Endothelial cell of umbilical vein (primary cell): ENCODE data around the gene UBE2E3. TPM values are rescaled to one million over a fixed set of nuclear protein-coding genes. Genes with fewer than 3 reads are reported as not detected.

Experiments
- BruUV-seq: library from RNA; stranded (reverse); fragments of 400-500 nt; replicated peaks from 2 replicates; lab custom pipeline; 2021; lab: Mats Ljungman, UMichigan
- CTCF ChIA-PET: fragments of 300-600, 350-600 bp; sonication (Branson Sonifier 250); formaldehyde crosslinking; loops from one replicate; lab custom pipeline; 2021; ENCODE audit warnings: antibody characterized with exemption, inconsistent platforms; lab: Charles Lee
- POLR2A ChIA-PET: fragments of 300-600, 350-600 bp; sonication (Branson Sonifier 250); formaldehyde crosslinking; loops from one replicate; lab custom pipeline; 2021; ENCODE audit warnings: antibody characterized with exemption, inconsistent platforms; lab: Charles Lee
- DNase-seq: peaks from one replicate; pipeline ENCODE4 v3.0.0-alpha.2; 2011; ENCODE audit warnings: low read depth, low spot score
- FAIRE-seq: peaks from 2 replicates; lab custom pipeline; 2011; peaks lifted over from hg19 to GRCh38; lab: Jason Lieb, UNC
- H2AFZ ChIP-seq: 2 replicates; pipeline ENCODE4 v1.6.0; 2012; ENCODE audit warnings: low read depth, low read length, control low read depth, inconsistent platforms
- H3K27ac ChIP-seq: 2 replicates; pipeline ENCODE4 v1.5.1; 2011; ENCODE audit warnings: low read depth, mild to moderate bottlenecking, control low read depth, low read length, moderate library complexity; ENCODE audit not compliant: insufficient read depth
- H3K27me3 ChIP-seq, 2 experiments: 2 replicates each; pipeline versions ENCODE4 v1.6.0 to v1.6.1; 2011; ENCODE audit warnings: low read length in 2 of 2, mixed read lengths in 1 of 2; ENCODE audit not compliant: control insufficient read depth in 2 of 2, insufficient read depth in 2 of 2
- H3K36me3 ChIP-seq, 2 experiments: 2 replicates in 1 of 2; 3 replicates in 1 of 2; pipeline ENCODE4 v1.5.1; 2011; ENCODE audit warnings: low read length in 2 of 2, mild to moderate bottlenecking in 1 of 2, moderate library complexity in 1 of 2; ENCODE audit not compliant: control insufficient read depth in 2 of 2, insufficient read depth in 2 of 2; ENCODE audit errors: extremely low read depth in 1 of 2
- H3K4me1 ChIP-seq: 3 replicates; pipeline ENCODE4 v1.5.1; 2011; ENCODE audit warnings: mild to moderate bottlenecking, low read length; ENCODE audit not compliant: control insufficient read depth, insufficient read depth; ENCODE audit errors: extremely low read depth
- H3K4me2 ChIP-seq: 2 replicates; pipeline ENCODE4 v1.6.1; 2011; ENCODE audit warnings: low read length, control low read depth, mixed read lengths; ENCODE audit not compliant: insufficient read depth
- H3K4me3 ChIP-seq, 3 experiments: fragments of 200-600 bp in 1 of 3; sonication (generic), shearing (Covaris generic) in 1 of 3; replicated peaks in 1 of 3; 2 replicates each; pipeline ENCODE4 v1.5.1; 2011 to 2016; ENCODE audit warnings: control low read depth in 3 of 3, low read length in 3 of 3, mild to moderate bottlenecking in 2 of 3, inconsistent platforms in 1 of 3, low read depth in 1 of 3, moderate library complexity in 1 of 3; ENCODE audit not compliant: insufficient read depth in 1 of 3
- H3K79me2 ChIP-seq: 2 replicates; pipeline ENCODE4 v1.6.0; 2012; ENCODE audit warnings: low read length, inconsistent platforms; ENCODE audit not compliant: control insufficient read depth, insufficient read depth
- H3K9ac ChIP-seq: replicated peaks from 2 replicates; pipeline ENCODE3; 2011; ENCODE audit warnings: low read length, control low read depth; ENCODE audit not compliant: insufficient read depth; ENCODE audit errors: extremely low read depth
- H3K9me1 ChIP-seq: replicated peaks from 3 replicates; pipeline ENCODE4 v1.6.0; 2011; ENCODE audit warnings: mild to moderate bottlenecking, low read length; ENCODE audit not compliant: control insufficient read depth, insufficient read depth; ENCODE audit errors: extremely low read depth
- H3K9me3 ChIP-seq: replicated peaks from 2 replicates; pipeline ENCODE4 v1.5.1; 2012; ENCODE audit warnings: low read length, inconsistent platforms; ENCODE audit not compliant: control insufficient read depth, insufficient read depth
- H4K20me1 ChIP-seq: replicated peaks from 2 replicates; pipeline ENCODE3; 2011; ENCODE audit warnings: mild to moderate bottlenecking, low read length; ENCODE audit not compliant: control insufficient read depth, insufficient read depth; ENCODE audit errors: extremely low read depth
- CTCF ChIP-seq, 2 donors: IDR thresholded peaks; 1 replicate in 1 of 2; 2 replicates in 1 of 2; pipeline ENCODE4 v1.5.1; 2011; ENCODE audit warnings: low read length in 2 of 2, mild to moderate bottlenecking in 2 of 2, moderate library complexity in 2 of 2, control low read depth in 1 of 2, inconsistent platforms in 1 of 2, low read depth in 1 of 2; ENCODE audit not compliant: insufficient read depth in 1 of 2; ENCODE audit errors: extremely low read depth in 1 of 2
- EZH2 ChIP-seq: IDR thresholded peaks from 2 replicates; pipeline ENCODE4 v1.6.1; 2012; ENCODE audit warnings: borderline replicate concordance, low read depth, mild to moderate bottlenecking, moderate library complexity, low read length, inconsistent platforms; ENCODE audit not compliant: severe bottlenecking
- FOS ChIP-seq: IDR thresholded peaks from 2 replicates; pipeline ENCODE4 v1.6.1; 2011; ENCODE audit warnings: mild to moderate bottlenecking, low read length, moderate library complexity, borderline replicate concordance; ENCODE audit not compliant: insufficient read depth
- GATA2 ChIP-seq: IDR thresholded peaks from 2 replicates; pipeline ENCODE4 v1.7.0; 2011; ENCODE audit warnings: low read depth, mild to moderate bottlenecking, moderate library complexity, mixed read lengths, low read length; ENCODE audit not compliant: insufficient read length, insufficient read depth
- MAX ChIP-seq: IDR thresholded peaks from 2 replicates; pipeline ENCODE4 v1.6.1; 2011; ENCODE audit not compliant: insufficient read depth, insufficient read length
- MYC ChIP-seq: IDR thresholded peaks from one replicate; pipeline ENCODE4 v1.6.1; 2011; ENCODE audit warnings: mild to moderate bottlenecking, low read depth, low read length
- POLR2A ChIP-seq: IDR thresholded peaks from 2 replicates; pipeline ENCODE4 v1.6.1; 2012; ENCODE audit warnings: low read depth, mild to moderate bottlenecking, control low read depth, low read length
- POLR2AphosphoS5 ChIP-seq: IDR thresholded peaks from 2 replicates; pipeline ENCODE4 v1.6.1; 2012; ENCODE audit warnings: low read depth, mild to moderate bottlenecking, control low read depth, low read length, moderate library complexity; ENCODE audit not compliant: insufficient read depth
- dilution Hi-C: fragments of 300-500 bp; cut with MboI; formaldehyde crosslinking; loops from one replicate; pipeline ENCODE4 v1.15.0; 2019; ENCODE audit warnings: low sequenced_read_pairs; ENCODE audit not compliant: extremely low pct_ligation_motif_present
- intact Hi-C: fragments of 100-400 bp; cut with micrococcal nuclease; formaldehyde crosslinking; loops from one replicate; pipeline ENCODE4 v1.10.0; 2022
- polyA plus RNA-seq, 4 experiments: library from polyadenylated mRNA; depleted of rRNA in 3 of 4; stranded (reverse) in 3 of 4; unstranded in 1 of 4; fragments of >200 nt; gene quantifications; 2 replicates each; pipeline versions ENCODE4 v1.2.1 to v1.2.3, GENCODE V29; 2011 to 2012; ENCODE audit warnings: missing spikeins in 1 of 4
- total RNA-seq: library from RNA; stranded (reverse); gene quantifications from 2 replicates; pipeline ENCODE4 v1.2.3, GENCODE V29; 2021

The UBE2E3 gene
- total and polyA plus RNA-seq, 2 donors (not counting 3 experiments of a cell fraction or from before 2014, with no cell fraction given), result 81.5 to 107 TPM

GRCh38 chr2:181041661-181042060, 61.3 kb downstream of the UBE2E3 start:
- H3K27me3 ChIP-seq, result no peaks in the 10 kb centered on the region
- ChIA-PET POLR2A (no interaction called here), CTCF (interaction anchor here (0.6 to 2.1 kb wide), 3 partner anchors 9 to 1036 kb away, joined by 4 to 6 read pairs (median 4); partner anchors contain the start of gene UBE2E3)
- H3K4me2 ChIP-seq, result no peak overlapping the region
- intact Hi-C loops, result loop anchor here (5.0 kb wide), 1 partner anchor 1284 kb away; no protein-coding TSS in a partner anchor
- H3K9ac ChIP-seq, result no peak overlapping the region
- FAIRE-seq (no peak), DNase-seq (no peak)
- peaks cover 3% of the 10 kb centered on the region for H3K9me1 ChIP-seq
- no peaks in the 10 kb centered on the region for H3K4me1 ChIP-seq
- H3K4me3 ChIP-seq, result no peak overlapping the region
- H3K27ac ChIP-seq, result no peak overlapping the region
- H3K79me2 ChIP-seq, result peaks cover 49% of the 10 kb centered on the region
- H4K20me1 ChIP-seq, result peaks cover 6% of the 10 kb centered on the region
- dilution Hi-C loops, result no loop called here
- BruUV-seq, result no TSS peak
- H3K36me3 ChIP-seq, result no peaks in the 10 kb centered on the region
- H2AFZ ChIP-seq, result no peak overlapping the region
- TF ChIP-seq CTCF (IDR thresholded peaks at IDR 0.05; ENCODE audit: extremely low read depth in 1 of 2, insufficient read depth in 1 of 2, low read depth in 1 of 2, low read length in 2 of 2) (no peak), FOS (no peak), MAX (no peak), GATA2 (no peak), POLR2A (no peak), MYC (no peak), POLR2AphosphoS5 (no peak), EZH2 (no peak)
- H3K9me3 ChIP-seq, result no peaks in the 10 kb centered on the region
